NT2/D1 (cell line): Measurements from ENCODE around the gene UTF1.

Source experiments
- SUZ12 ChIP-seq: IDR thresholded peaks from 2 replicates; pipeline ENCODE4 v1.6.1; 2011; ENCODE audit not compliant: insufficient read length, insufficient read depth; ENCODE audit errors: extremely low read depth
- YY1 ChIP-seq: IDR thresholded peaks from 2 replicates; pipeline ENCODE4 v1.6.1; 2011; ENCODE audit not compliant: insufficient read length, insufficient read depth
- ZNF274 ChIP-seq: IDR thresholded peaks from 2 replicates; pipeline ENCODE4 v1.6.1; 2011; ENCODE audit warnings: mild to moderate bottlenecking, low read depth, low read length

DNA sequence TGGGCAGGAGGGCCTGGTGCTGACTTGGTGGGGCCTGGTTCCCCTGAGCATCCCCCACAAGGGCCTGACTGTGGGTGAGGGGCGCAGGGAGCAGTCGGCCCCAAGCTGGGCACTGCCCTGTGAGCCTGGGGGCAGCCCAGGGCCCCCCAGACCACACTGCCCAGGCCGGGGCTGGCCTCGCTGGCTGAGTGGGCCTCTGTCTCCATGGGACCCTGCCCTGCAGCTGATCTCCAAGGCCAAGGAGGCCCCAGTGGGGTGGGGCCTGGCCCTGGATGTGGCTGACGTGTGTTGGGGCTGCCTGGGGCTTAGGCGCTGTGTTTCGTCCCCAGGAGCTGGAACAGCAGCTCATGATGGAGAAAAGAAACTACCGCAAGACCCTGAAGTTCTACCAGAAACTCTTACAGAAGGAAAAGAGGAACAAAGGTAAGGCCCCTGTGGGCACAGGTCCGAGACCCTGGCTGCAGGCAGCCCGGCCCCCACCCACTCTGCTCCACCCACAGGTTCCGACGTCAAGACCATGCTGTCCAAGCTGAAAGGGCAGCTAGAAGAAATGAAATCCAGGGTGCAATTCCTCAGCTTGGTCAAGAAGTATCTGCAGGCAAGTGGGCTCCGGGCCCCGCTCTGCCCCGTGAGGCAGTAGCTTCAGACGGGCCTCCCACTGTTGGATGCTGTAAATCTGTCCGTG is 23.5 kb upstream of the UTF1 start:
- no peak for TF ChIP-seq ZNF274
- no peak for TF ChIP-seq YY1
- TF ChIP-seq SUZ12: no peak
